AG04450 (cell line): ENCODE data around the gene POLDIP3. TPM values are rescaled to one million over a fixed set of nuclear protein-coding genes. Genes with fewer than 3 reads are reported as not detected.
A peak's percentile ranks its signal among the peaks of the same experiment; 100 is the strongest.

Source experiments
- CTCF ChIA-PET: fragments of 300-600, 350-600 bp; formaldehyde crosslinking; extraction: SDS; loops from one replicate; lab custom pipeline; 2022; ENCODE audit warnings: antibody characterized with exemption, inconsistent platforms; lab: Charles Lee
- POLR2A ChIA-PET: fragments of 350-600 bp; formaldehyde crosslinking; extraction: SDS; loops from one replicate; lab custom pipeline; 2021; ENCODE audit warnings: antibody characterized with exemption, inconsistent platforms; lab: Yijun Ruan, JAX
- DNase-seq: peaks from one replicate; pipeline ENCODE4 v3.0.0-alpha.2; 2011; ENCODE audit warnings: low read depth, low spot score
- H3K27ac ChIP-seq: one replicate; pipeline ENCODE4 v1.5.1; 2012; ENCODE audit warnings: low read depth, low read length, control low read depth
- H3K27me3 ChIP-seq: one replicate; pipeline ENCODE4 v1.6.0; 2012; ENCODE audit warnings: low read length; ENCODE audit not compliant: control insufficient read depth, insufficient read depth
- H3K4me3 ChIP-seq: 2 replicates; pipeline ENCODE4 v1.5.1; 2011; ENCODE audit warnings: mild to moderate bottlenecking, low read depth, low read length, control low read depth
- H3K9me3 ChIP-seq: 2 replicates; pipeline ENCODE4 v1.5.1; 2012; ENCODE audit warnings: low read length; ENCODE audit not compliant: control insufficient read depth, insufficient read depth
- CTCF ChIP-seq: IDR thresholded peaks from 2 replicates; pipeline ENCODE4 v1.5.1; 2011; ENCODE audit warnings: low read depth, low read length, control low read depth, inconsistent platforms
- polyA plus RNA-seq: library from polyadenylated mRNA; depleted of rRNA; stranded (reverse); fragments of >200 nt; gene quantifications from 2 replicates; pipeline ENCODE4 v1.2.3, GENCODE V29; 2011

The POLDIP3 gene
- polyA plus RNA-seq, 1 experiment = 50.6 TPM

GRCh38 chr22:42562684-42563083 lies 52.0 kb downstream of the POLDIP3 start:
- no peaks in the 10 kb centered on the region for H3K27me3 ChIP-seq
- no peak for DNase-seq
- H3K4me3 ChIP-seq = no peak overlapping the region
- peak overlapping the region; percentile 21 for H3K27ac ChIP-seq
- POLR2A ChIA-PET = interaction anchor here (0.6 kb wide), 1 partner anchor 54 kb away, joined by 9 read pairs; no protein-coding TSS in a partner anchor
- H3K9me3 ChIP-seq = no peaks in the 10 kb centered on the region
- TF ChIP-seq CTCF = no peak
- CTCF ChIA-PET = no interaction called here

GRCh38 chr22:42562279-42562678 lies 52.4 kb downstream of the POLDIP3 start:
- Histone ChIP-seq H3K4me3 (no peak overlapping the region), H3K27me3 (no peaks in the 10 kb centered on the region), H3K27ac (no peak overlapping the region), H3K9me3 (no peaks in the 10 kb centered on the region)
- ChIA-PET CTCF (no interaction called here), POLR2A (interaction anchor here (0.6 kb wide), 1 partner anchor 54 kb away, joined by 9 read pairs; no protein-coding TSS in a partner anchor)
- no peak for DNase-seq
- no peak for TF ChIP-seq CTCF

- no peak for DNase-seq
- no peak overlapping the region for H3K4me3 ChIP-seq
- POLR2A ChIA-PET = no interaction called here
- H3K27ac ChIP-seq = no peak overlapping the region
- CTCF ChIA-PET = no interaction called here
- no peaks in the 10 kb centered on the region for H3K27me3 ChIP-seq
- TF ChIP-seq CTCF = no peak
- no peaks in the 10 kb centered on the region for H3K9me3 ChIP-seq
Observed at GRCh38 chr22:42561856-42562255, 52.8 kb downstream of the POLDIP3 start.

GRCh38 chr22:42560781-42561180 lies 53.9 kb downstream of the POLDIP3 start:
- Histone ChIP-seq H3K4me3 (no peak overlapping the region), H3K9me3 (no peaks in the 10 kb centered on the region), H3K27ac (no peak overlapping the region), H3K27me3 (no peaks in the 10 kb centered on the region)
- no peak for DNase-seq
- TF ChIP-seq CTCF = peak; percentile 50
- ChIA-PET CTCF (interaction anchor here (0.7 kb wide), 1 partner anchor 512 kb away, joined by 3 read pairs; no protein-coding TSS in a partner anchor), POLR2A (interaction anchor here (0.6 to 1.5 kb wide), 3 partner anchors 50 to 53 kb away, joined by 3 to 6 read pairs (median 4); no protein-coding TSS in a partner anchor)

- Histone ChIP-seq H3K4me3 (no peak overlapping the region), H3K9me3 (no peaks in the 10 kb centered on the region), H3K27me3 (no peaks in the 10 kb centered on the region), H3K27ac (no peak overlapping the region)
- POLR2A ChIA-PET = interaction anchor here (0.6 to 1.5 kb wide), 2 partner anchors 51 to 54 kb away, joined by 3 to 6 read pairs; no protein-coding TSS in a partner anchor
- no peak for TF ChIP-seq CTCF
- CTCF ChIA-PET = no interaction called here
- no peak for DNase-seq
Observed at GRCh38 chr22:42560381-42560780, 54.3 kb downstream of the POLDIP3 start.
